Lung (tissue), 12 donors: Measurements from ENCODE around the gene KCNMA1. TPM values are rescaled to one million over a fixed set of nuclear protein-coding genes. Genes with fewer than 3 reads are reported as not detected.
A peak's percentile ranks its signal among the peaks of the same experiment; 100 is the strongest.

ENCODE experiments used
- ATAC-seq: fragments of 200-7000 bp; cut with Tn5 transposase; one replicate; pipeline ENCODE4 v1.9.1; 2020; ENCODE audit warnings: moderate number of reproducible peaks; ENCODE audit not compliant: insufficient read depth, low FRiP score
- DNase-seq, 3 donors: peaks; one replicate each; pipeline ENCODE4 v3.0.0-alpha.2; 2013 to 2017
- H3K27ac ChIP-seq, 2 donors: one replicate each; pipeline ENCODE4 v1.5.1; 2013; ENCODE audit warnings: mild to moderate bottlenecking in 2 of 2, moderate library complexity in 2 of 2, control low read depth in 1 of 2, inconsistent platforms in 1 of 2, low read depth in 1 of 2, low read length in 1 of 2
- H3K27me3 ChIP-seq, 3 donors: one replicate each; pipeline ENCODE4 v1.5.1; 2013; ENCODE audit warnings: low read length in 2 of 3; ENCODE audit not compliant: control insufficient read depth in 3 of 3, insufficient read depth in 3 of 3
- H3K36me3 ChIP-seq, 4 donors: one replicate each; pipeline ENCODE4 v1.5.1; 2013; ENCODE audit warnings: low read length in 4 of 4, mild to moderate bottlenecking in 1 of 4, moderate library complexity in 1 of 4; ENCODE audit not compliant: control insufficient read depth in 4 of 4, insufficient read depth in 4 of 4
- H3K4me1 ChIP-seq, 5 donors: one replicate each; pipeline ENCODE4 v1.5.1; 2013; ENCODE audit warnings: low read length in 5 of 5, mild to moderate bottlenecking in 2 of 5, moderate library complexity in 1 of 5; ENCODE audit not compliant: control insufficient read depth in 5 of 5, insufficient read depth in 5 of 5
- H3K4me3 ChIP-seq: one replicate; pipeline ENCODE4 v1.5.1; 2013; ENCODE audit warnings: mild to moderate bottlenecking, control low read depth, moderate library complexity
- H3K9ac ChIP-seq, 2 donors: one replicate each; pipeline ENCODE4 v1.5.1; 2013; ENCODE audit warnings: low read length in 2 of 2, control low read depth in 1 of 2; ENCODE audit not compliant: insufficient read depth in 1 of 2
- H3K9me3 ChIP-seq, 4 donors: one replicate each; pipeline ENCODE4 v1.5.1; 2013; ENCODE audit warnings: low read length in 3 of 4, mild to moderate bottlenecking in 1 of 4, moderate library complexity in 1 of 4; ENCODE audit not compliant: control insufficient read depth in 4 of 4, insufficient read depth in 3 of 4
- CTCF ChIP-seq: IDR thresholded peaks from 2 replicates; pipeline ENCODE4 v1.5.1; 2012; ENCODE audit warnings: mild to moderate bottlenecking; ENCODE audit errors: control extremely low read depth, extremely low read depth
- WGBS, 2 donors: extraction: QIAGEN DNeasy Blood & Tissue Kit; methylation state at CpG; one replicate each; pipeline ENCODE4 v1.1.7; 2013; 5-methylcytosine and 5-hydroxymethylcytosine counted together
- polyA plus RNA-seq, 2 donors: library from polyadenylated mRNA; stranded (reverse); fragments of 200-250 nt; gene quantifications; one replicate each; pipeline ENCODE4 v1.2.1, GENCODE V29; 2013
- total RNA-seq, 2 donors: library from RNA; depleted of rRNA in 1 of 2; stranded (reverse); fragments of >200 nt in 1 of 2; gene quantifications; one replicate each; pipeline ENCODE4 v1.2.1, GENCODE V29; 2014 to 2021
- donor health status: control.
- donor health status: control.
- donor health status: Bipolar disorder and iron deficiency.
- donor health status: healthy.
- donor health status: DM: yes; HTN: yes; CAD: no.

Gene KCNMA1
- total and polyA plus RNA-seq, 4 donors = 3.8 to 13.0 (median 5.5) TPM

- Histone ChIP-seq H3K4me1 (no peaks in the 10 kb centered on the region), H3K27me3 (peaks cover 0 to 3% (median 3%) of the 10 kb centered on the region in 3 donors), H3K4me3 (no peak overlapping the region), H3K36me3 (no peaks in the 10 kb centered on the region), H3K27ac (no peak overlapping the region), H3K9me3 (no peaks in the 10 kb centered on the region), H3K9ac (no peak overlapping the region)
- DNase-seq (no peak), ATAC-seq (no peak)
- WGBS, 2 donors = 72 to 96% methylated on average over 1 of the region's 1 CpG
- TF ChIP-seq CTCF = no peak
These were observed 422.8 kb downstream of the KCNMA1 start for GRCh38 chr10:77214799-77215198.

- H3K27me3 ChIP-seq = peaks cover 0 to 5% (median 3%) of the 10 kb centered on the region in 3 donors
- no peak overlapping the region for H3K9ac ChIP-seq
- H3K4me1 ChIP-seq = peaks cover 0 to 4% (median 0%) of the 10 kb centered on the region in 5 donors
- H3K36me3 ChIP-seq = no peaks in the 10 kb centered on the region
- H3K9me3 ChIP-seq = no peaks in the 10 kb centered on the region
- no peak overlapping the region for H3K4me3 ChIP-seq
- peak in 2 of 3 donors; percentile 15 to 56 for DNase-seq
- no peak overlapping the region for H3K27ac ChIP-seq
- WGBS, 2 donors = 77 to 81% methylated on average over 5 of the region's 5 CpGs
- TF ChIP-seq CTCF = no peak
- ATAC-seq = no peak
These were observed 425.0 kb downstream of the KCNMA1 start for GRCh38 chr10:77212632-77213031.

GRCh38 chr10:77210645-77211044, 427.0 kb downstream of the KCNMA1 start:
- DNase-seq (no peak), ATAC-seq (no peak)
- no peak overlapping the region for H3K27ac ChIP-seq
- H3K4me3 ChIP-seq = no peak overlapping the region
- TF ChIP-seq CTCF = no peak
- H3K36me3 ChIP-seq = no peaks in the 10 kb centered on the region
- no peaks in the 10 kb centered on the region for H3K9me3 ChIP-seq
- H3K27me3 ChIP-seq = peaks cover 0 to 5% (median 3%) of the 10 kb centered on the region in 3 donors
- peaks cover 0 to 4% (median 0%) of the 10 kb centered on the region in 5 donors for H3K4me1 ChIP-seq
- H3K9ac ChIP-seq = no peak overlapping the region

GRCh38 chr10:77208684-77209256, 428.8 kb downstream of the KCNMA1 start:
- Histone ChIP-seq H3K9me3 (peaks cover 0 to 4% (median 0%) of the 10 kb centered on the region in 4 donors), H3K27me3 (peaks cover 0 to 5% (median 0%) of the 10 kb centered on the region in 3 donors), H3K4me3 (no peak overlapping the region), H3K27ac (no peak overlapping the region), H3K4me1 (peaks cover 0 to 4% (median 0%) of the 10 kb centered on the region in 5 donors), H3K36me3 (no peaks in the 10 kb centered on the region), H3K9ac (no peak overlapping the region)
- DNase-seq (no peak), ATAC-seq (no peak)
- no peak for TF ChIP-seq CTCF
- WGBS, 2 donors = 95 to 98% methylated on average over 2 of the region's 2 CpGs
